H1 (cell line): Measurements from ENCODE around the gene CPZ. TPM values are rescaled to one million over a fixed set of nuclear protein-coding genes. Genes with fewer than 3 reads are reported as not detected.
A peak's percentile ranks its signal among the peaks of the same experiment; 100 is the strongest.

Source experiments
- EP300 ChIP-seq, 2 experiments: IDR thresholded peaks; 1 replicate in 1 of 2; 2 replicates in 1 of 2; pipeline ENCODE4 v1.6.1; 2011 to 2012; ENCODE audit warnings: low read depth in 2 of 2, low read length in 2 of 2, mild to moderate bottlenecking in 2 of 2, borderline replicate concordance in 1 of 2, inconsistent platforms in 1 of 2, moderate library complexity in 1 of 2
- PHF8 ChIP-seq: fragments of 200-600 bp; sonication (generic); conservative IDR thresholded peaks from 2 replicates; pipeline ENCODE4 v1.7.1; 2012; ENCODE audit warnings: low read depth, mild to moderate bottlenecking, inconsistent platforms, low read length, moderate library complexity
- polyA plus RNA-seq, 7 experiments: library from polyadenylated mRNA; depleted of rRNA in 3 of 7; stranded (reverse) in 5 of 7; unstranded in 2 of 7; fragments of >200 nt in 5 of 7; fragments of 200-250 nt in 2 of 7; gene quantifications; 1 replicate in 5 of 7; 2 replicates in 1 of 7; 4 replicates in 1 of 7; pipeline versions ENCODE4 v1.2.1 to v1.2.3, GENCODE V29; 2011 to 2013; ENCODE audit warnings: missing spikeins in 2 of 7, mixed read lengths in 2 of 7
- total RNA-seq: library from RNA; stranded (reverse); fragmentation: NEBNext Ultra II Directional; extraction: Animal tissue kit (Norgen Biotek cat#: 25700); gene quantifications from 2 replicates; pipeline ENCODE4 v1.2.1, GENCODE V29; 2021
- TF ChIP-seq, protein P1 (sequence below): fragments of 300-600 bp; sonication (generic); IDR thresholded peaks from 2 replicates; pipeline ENCODE4 v1.7.1; 2012; ENCODE audit warnings: low read length, moderate library complexity, mild to moderate bottlenecking, inconsistent platforms; ENCODE audit not compliant: insufficient replicate concordance

CPZ gene
- total and polyA plus RNA-seq, 2 of the 8 experiments (the other 6 are each of a cell fraction or from before 2014, with no cell fraction given) = 28.8 to 40.7 TPM

DNA sequence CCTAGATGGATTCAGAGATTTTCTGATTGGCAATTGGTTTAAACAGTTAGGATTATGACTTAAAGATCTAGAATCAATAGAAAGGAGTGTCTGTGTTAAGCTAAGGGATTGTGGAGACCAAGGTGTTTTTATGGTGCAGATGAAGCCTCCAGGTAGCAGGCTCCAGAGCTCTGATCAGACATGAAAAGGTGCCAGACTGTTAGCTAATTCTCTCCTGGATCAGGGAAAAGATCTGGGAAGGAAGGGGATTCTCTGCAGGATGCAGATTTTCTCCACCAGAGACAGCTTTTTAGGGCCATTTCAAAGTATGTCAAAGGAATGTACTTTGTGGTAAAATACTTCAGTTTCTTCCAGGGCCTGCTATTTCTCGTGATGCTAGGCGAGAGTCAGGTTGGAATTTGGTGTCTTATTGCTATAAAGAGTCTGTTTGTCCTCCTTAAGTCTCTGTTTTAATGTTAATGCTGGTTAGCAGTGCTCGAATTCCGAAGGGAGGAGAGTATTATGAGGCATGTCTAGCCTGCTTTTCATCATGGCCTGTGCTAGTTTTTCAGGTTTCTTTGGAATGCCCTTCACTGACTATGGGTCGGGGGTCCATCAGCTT, 24.4 kb upstream of the CPZ start (continued):
- no peak for TF ChIP-seq PHF8
- TF ChIP-seq, protein P1, sequence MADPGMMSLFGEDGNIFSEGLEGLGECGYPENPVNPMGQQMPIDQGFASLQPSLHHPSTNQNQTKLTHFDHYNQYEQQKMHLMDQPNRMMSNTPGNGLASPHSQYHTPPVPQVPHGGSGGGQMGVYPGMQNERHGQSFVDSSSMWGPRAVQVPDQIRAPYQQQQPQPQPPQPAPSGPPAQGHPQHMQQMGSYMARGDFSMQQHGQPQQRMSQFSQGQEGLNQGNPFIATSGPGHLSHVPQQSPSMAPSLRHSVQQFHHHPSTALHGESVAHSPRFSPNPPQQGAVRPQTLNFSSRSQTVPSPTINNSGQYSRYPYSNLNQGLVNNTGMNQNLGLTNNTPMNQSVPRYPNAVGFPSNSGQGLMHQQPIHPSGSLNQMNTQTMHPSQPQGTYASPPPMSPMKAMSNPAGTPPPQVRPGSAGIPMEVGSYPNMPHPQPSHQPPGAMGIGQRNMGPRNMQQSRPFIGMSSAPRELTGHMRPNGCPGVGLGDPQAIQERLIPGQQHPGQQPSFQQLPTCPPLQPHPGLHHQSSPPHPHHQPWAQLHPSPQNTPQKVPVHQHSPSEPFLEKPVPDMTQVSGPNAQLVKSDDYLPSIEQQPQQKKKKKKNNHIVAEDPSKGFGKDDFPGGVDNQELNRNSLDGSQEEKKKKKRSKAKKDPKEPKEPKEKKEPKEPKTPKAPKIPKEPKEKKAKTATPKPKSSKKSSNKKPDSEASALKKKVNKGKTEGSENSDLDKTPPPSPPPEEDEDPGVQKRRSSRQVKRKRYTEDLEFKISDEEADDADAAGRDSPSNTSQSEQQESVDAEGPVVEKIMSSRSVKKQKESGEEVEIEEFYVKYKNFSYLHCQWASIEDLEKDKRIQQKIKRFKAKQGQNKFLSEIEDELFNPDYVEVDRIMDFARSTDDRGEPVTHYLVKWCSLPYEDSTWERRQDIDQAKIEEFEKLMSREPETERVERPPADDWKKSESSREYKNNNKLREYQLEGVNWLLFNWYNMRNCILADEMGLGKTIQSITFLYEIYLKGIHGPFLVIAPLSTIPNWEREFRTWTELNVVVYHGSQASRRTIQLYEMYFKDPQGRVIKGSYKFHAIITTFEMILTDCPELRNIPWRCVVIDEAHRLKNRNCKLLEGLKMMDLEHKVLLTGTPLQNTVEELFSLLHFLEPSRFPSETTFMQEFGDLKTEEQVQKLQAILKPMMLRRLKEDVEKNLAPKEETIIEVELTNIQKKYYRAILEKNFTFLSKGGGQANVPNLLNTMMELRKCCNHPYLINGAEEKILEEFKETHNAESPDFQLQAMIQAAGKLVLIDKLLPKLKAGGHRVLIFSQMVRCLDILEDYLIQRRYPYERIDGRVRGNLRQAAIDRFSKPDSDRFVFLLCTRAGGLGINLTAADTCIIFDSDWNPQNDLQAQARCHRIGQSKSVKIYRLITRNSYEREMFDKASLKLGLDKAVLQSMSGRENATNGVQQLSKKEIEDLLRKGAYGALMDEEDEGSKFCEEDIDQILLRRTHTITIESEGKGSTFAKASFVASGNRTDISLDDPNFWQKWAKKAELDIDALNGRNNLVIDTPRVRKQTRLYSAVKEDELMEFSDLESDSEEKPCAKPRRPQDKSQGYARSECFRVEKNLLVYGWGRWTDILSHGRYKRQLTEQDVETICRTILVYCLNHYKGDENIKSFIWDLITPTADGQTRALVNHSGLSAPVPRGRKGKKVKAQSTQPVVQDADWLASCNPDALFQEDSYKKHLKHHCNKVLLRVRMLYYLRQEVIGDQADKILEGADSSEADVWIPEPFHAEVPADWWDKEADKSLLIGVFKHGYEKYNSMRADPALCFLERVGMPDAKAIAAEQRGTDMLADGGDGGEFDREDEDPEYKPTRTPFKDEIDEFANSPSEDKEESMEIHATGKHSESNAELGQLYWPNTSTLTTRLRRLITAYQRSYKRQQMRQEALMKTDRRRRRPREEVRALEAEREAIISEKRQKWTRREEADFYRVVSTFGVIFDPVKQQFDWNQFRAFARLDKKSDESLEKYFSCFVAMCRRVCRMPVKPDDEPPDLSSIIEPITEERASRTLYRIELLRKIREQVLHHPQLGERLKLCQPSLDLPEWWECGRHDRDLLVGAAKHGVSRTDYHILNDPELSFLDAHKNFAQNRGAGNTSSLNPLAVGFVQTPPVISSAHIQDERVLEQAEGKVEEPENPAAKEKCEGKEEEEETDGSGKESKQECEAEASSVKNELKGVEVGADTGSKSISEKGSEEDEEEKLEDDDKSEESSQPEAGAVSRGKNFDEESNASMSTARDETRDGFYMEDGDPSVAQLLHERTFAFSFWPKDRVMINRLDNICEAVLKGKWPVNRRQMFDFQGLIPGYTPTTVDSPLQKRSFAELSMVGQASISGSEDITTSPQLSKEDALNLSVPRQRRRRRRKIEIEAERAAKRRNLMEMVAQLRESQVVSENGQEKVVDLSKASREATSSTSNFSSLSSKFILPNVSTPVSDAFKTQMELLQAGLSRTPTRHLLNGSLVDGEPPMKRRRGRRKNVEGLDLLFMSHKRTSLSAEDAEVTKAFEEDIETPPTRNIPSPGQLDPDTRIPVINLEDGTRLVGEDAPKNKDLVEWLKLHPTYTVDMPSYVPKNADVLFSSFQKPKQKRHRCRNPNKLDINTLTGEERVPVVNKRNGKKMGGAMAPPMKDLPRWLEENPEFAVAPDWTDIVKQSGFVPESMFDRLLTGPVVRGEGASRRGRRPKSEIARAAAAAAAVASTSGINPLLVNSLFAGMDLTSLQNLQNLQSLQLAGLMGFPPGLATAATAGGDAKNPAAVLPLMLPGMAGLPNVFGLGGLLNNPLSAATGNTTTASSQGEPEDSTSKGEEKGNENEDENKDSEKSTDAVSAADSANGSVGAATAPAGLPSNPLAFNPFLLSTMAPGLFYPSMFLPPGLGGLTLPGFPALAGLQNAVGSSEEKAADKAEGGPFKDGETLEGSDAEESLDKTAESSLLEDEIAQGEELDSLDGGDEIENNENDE = peak; percentile 88
- 0 out of 3 replicates have a peak, but pooled peaks of 1 of the 2 experiments have one; percentile 27 for TF ChIP-seq EP300 (IDR thresholded peaks at IDR 0.05; ENCODE audit: borderline replicate concordance in 1 of 2, low read depth in 2 of 2, low read length in 2 of 2)
